ENCODE measurements around the gene NPAS3. TPM values are rescaled to one million over a fixed set of nuclear protein-coding genes. Genes with fewer than 3 reads are reported as not detected.

NPAS3 gene
- total RNA-seq, 4 donors from 2014 or later: 0.19 to 2.1 (median 1.7) TPM; not detected in 1

GRCh38 chr14:33131801-33132200, 193.1 kb downstream of the NPAS3 start:
- Histone ChIP-seq H3K27ac (no peak overlapping the region), H3K4me1 (no peaks in the 10 kb centered on the region), H3K27me3 (no peaks in the 10 kb centered on the region), H3K9me3 (no peaks in the 10 kb centered on the region), H3K36me3 (no peaks in the 10 kb centered on the region), H3K4me3 (no peak overlapping the region)
- TF ChIP-seq POLR2A (IDR thresholded peaks at IDR 0.05) (no peak), CTCF (IDR thresholded peaks at IDR 0.05) (no peak)
- DNase-seq: no peak

GRCh38 chr14:33134162-33134561, 195.5 kb downstream of the NPAS3 start:
- no peak for DNase-seq
- no peaks in the 10 kb centered on the region for H3K36me3 ChIP-seq
- H3K27ac ChIP-seq: no peak overlapping the region
- no peak overlapping the region for H3K4me3 ChIP-seq
- H3K9me3 ChIP-seq: no peaks in the 10 kb centered on the region
- no peaks in the 10 kb centered on the region for H3K4me1 ChIP-seq
- no peaks in the 10 kb centered on the region for H3K27me3 ChIP-seq
- TF ChIP-seq POLR2A (IDR thresholded peaks at IDR 0.05): no peak
- no peak for TF ChIP-seq CTCF (IDR thresholded peaks at IDR 0.05)

- no peak for DNase-seq
- TF ChIP-seq POLR2A (IDR thresholded peaks at IDR 0.05): no peak
- TF ChIP-seq CTCF (IDR thresholded peaks at IDR 0.05): no peak
- H3K27ac ChIP-seq: no peak overlapping the region
- H3K9me3 ChIP-seq: no peaks in the 10 kb centered on the region
- no peaks in the 10 kb centered on the region for H3K27me3 ChIP-seq
- H3K36me3 ChIP-seq: no peaks in the 10 kb centered on the region
- H3K4me1 ChIP-seq: no peaks in the 10 kb centered on the region
- no peak overlapping the region for H3K4me3 ChIP-seq
Measured at GRCh38 chr14:33134975-33135374, 196.3 kb downstream of the NPAS3 start.

GRCh38 chr14:33150666-33151428, 212.2 kb downstream of the NPAS3 start:
- no peaks in the 10 kb centered on the region for H3K4me1 ChIP-seq
- TF ChIP-seq CTCF (IDR thresholded peaks at IDR 0.05) (no peak), POLR2A (IDR thresholded peaks at IDR 0.05) (no peak)

GRCh38 chr14:33163109-33163508, 224.4 kb downstream of the NPAS3 start:
- Histone ChIP-seq H3K27ac (no peak overlapping the region), H3K4me3 (no peak overlapping the region), H3K9me3 (no peaks in the 10 kb centered on the region), H3K36me3 (no peaks in the 10 kb centered on the region), H3K4me1 (no peaks in the 10 kb centered on the region), H3K27me3 (no peaks in the 10 kb centered on the region)
- DNase-seq: no peak
- TF ChIP-seq CTCF (IDR thresholded peaks at IDR 0.05) (no peak), POLR2A (IDR thresholded peaks at IDR 0.05) (no peak)

More at GRCh38 chr14:33150666-33151428, 212.2 kb downstream of the NPAS3 start:
- no peaks in the 10 kb centered on the region for H3K36me3 ChIP-seq
- no peak overlapping the region for H3K4me3 ChIP-seq
- no peaks in the 10 kb centered on the region for H3K27me3 ChIP-seq
- no peaks in the 10 kb centered on the region for H3K9me3 ChIP-seq
- DNase-seq: no peak
- no peak overlapping the region for H3K27ac ChIP-seq
